Heart right ventricle (tissue), 16 donors: ENCODE results near the gene FTO. TPM values are rescaled to one million over a fixed set of nuclear protein-coding genes. Genes with fewer than 3 reads are reported as not detected.

Experiments used
- ATAC-seq, 8 donors: fragments of 200-7000 bp; cut with Tn5 transposase; one replicate each; pipeline ENCODE4 v1.9.1; 2020; ENCODE audit warnings: mild to moderate bottlenecking in 8 of 8, moderate library complexity in 8 of 8, moderate number of reproducible peaks in 1 of 8
- DNase-seq, 2 donors: peaks; one replicate each; pipeline ENCODE4 v3.0.0-alpha.2; 2020
- H3K27ac ChIP-seq, 10 donors: fragments of 200-600 bp; sonication (generic) in 2 of 10; one replicate each; pipeline versions ENCODE4 v1.5.0 to v1.8.0; 2020 to 2022; ENCODE audit warnings: mild to moderate bottlenecking in 3 of 10
- H3K27me3 ChIP-seq, 7 donors: fragments of 200-600 bp; one replicate each; pipeline ENCODE4 v1.8.0; 2021 to 2022; ENCODE audit warnings: mild to moderate bottlenecking in 2 of 7
- H3K36me3 ChIP-seq, 9 donors: fragments of 200-600 bp; sonication (generic) in 1 of 9; one replicate each; pipeline versions ENCODE4 v1.5.0 to v1.8.0; 2020 to 2022; ENCODE audit warnings: mild to moderate bottlenecking in 2 of 9
- H3K4me1 ChIP-seq, 9 donors: fragments of 200-600 bp; sonication (generic) in 1 of 9; one replicate each; pipeline versions ENCODE4 v1.5.0 to v1.8.0; 2020 to 2022; ENCODE audit warnings: mild to moderate bottlenecking in 4 of 9
- H3K4me3 ChIP-seq, 10 donors: fragments of 200-600 bp; sonication (generic) in 2 of 10; one replicate each; pipeline versions ENCODE4 v1.5.0 to v1.8.0; 2020 to 2022; ENCODE audit warnings: mild to moderate bottlenecking in 7 of 10, moderate library complexity in 2 of 10
- H3K9me3 ChIP-seq, 11 donors: fragments of 200-600 bp in 10 of 11; sonication (generic) in 2 of 11; one replicate each; pipeline versions ENCODE4 v1.5.0 to v1.8.0; 2013 to 2022; ENCODE audit warnings: mild to moderate bottlenecking in 2 of 11, control low read depth in 1 of 11, moderate library complexity in 1 of 11
- CTCF ChIP-seq, 9 donors: fragments of 200-600 bp; sonication (generic) in 2 of 9; IDR thresholded peaks; one replicate each; pipeline versions ENCODE4 v1.5.0 to v1.8.0; 2021 to 2022; ENCODE audit warnings: antibody characterized with exemption in 9 of 9, mild to moderate bottlenecking in 5 of 9, moderate library complexity in 1 of 9
- WGBS, 2 donors: extraction: QIAGEN DNeasy Blood & Tissue Kit; methylation state at CpG; one replicate each; pipeline ENCODE4 v1.1.7; 2013; ENCODE audit warnings: inconsistent platforms in 1 of 2; 5-methylcytosine and 5-hydroxymethylcytosine counted together
- intact Hi-C, 10 donors: fragments of 100-400 bp; cut with DNase I; formaldehyde crosslinking; loops; one replicate each; pipeline versions ENCODE4 v1.11.1 to v1.14.2; 2022
- polyA plus RNA-seq, 2 donors: library from polyadenylated mRNA; stranded (reverse); fragments of 200-250 nt; gene quantifications; one replicate each; pipeline ENCODE4 v1.2.3, GENCODE V29; 2013
- total RNA-seq, 10 donors: library from RNA; stranded (reverse); fragmentation: NEBNext Ultra II Directional in 3 of 10; extraction: Animal tissue kit (Norgen Biotek cat#: 25700) in 3 of 10; gene quantifications; one replicate each; pipeline versions ENCODE4 v1.2.1 to v1.2.4, GENCODE V29; 2021 to 2023
- donor health status: Arrhythmogenic right ventricular cardiomyopathy.
- donor health status: ischemic (EF 13 %, LVEDD 7.1; RV severe dilation, severe dysfunction).
- donor health status: healthy with polysubstance abuse.
- donor health status: DM: no; HTN: yes; CAD: no.
- donor health status: DM: no; HTN: no; CAD: no.
- donor health status: ischemic (EF 25% LVEDD 6.9; RV normal size, moderate dysfunction).
- donor health status: ischemic (EF 25% LVEDD 5.7; RV mildly dilated, moderate dysfunction).
- donor health status: healthy.
- donor health status: DM: yes; HTN: yes; CAD: no.
- donor health status: Ischemic cardiomyopathy.
- donor health status: ischemic (EF 35%, LVEDD 5.7; RV mildly dilated, moderate dysfunction).
- donor health status: nonischemic (EF 11% LVEDD 7.7; RV severe dilation, severe dysfunction).
- donor health status: DM: yes; HTN: yes; CAD: no.
- donor health status: PGD.
- donor health status: ischemic (EF 29% LVEDD 5.4; RV normal size, mild dysfunction).
- donor health status: nonischemic (EF 23%, LVEDD 6.1; RV moderate dilation, normal function).

Gene FTO
- total and polyA plus RNA-seq, 12 donors = 8.5 to 103 (median 90.0) TPM

GRCh38 chr16:54135361-54136275 lies 431.7 kb downstream of the FTO start:
- intact Hi-C loops = no loop called here
- WGBS, 2 donors = 77 to 78% methylated on average over 5 of the region's 5 CpGs
- no peak for TF ChIP-seq CTCF (IDR thresholded peaks at IDR 0.05)

GRCh38 chr16:54136276-54136625 lies 432.3 kb downstream of the FTO start:
- Histone ChIP-seq H3K27ac (no peak overlapping the region), H3K27me3 (no peaks in the 10 kb centered on the region), H3K9me3 (peaks cover 0 to 13% (median 0%) of the 10 kb centered on the region in 11 donors), H3K36me3 (no peaks in the 10 kb centered on the region), H3K4me3 (no peak overlapping the region), H3K4me1 (peaks cover 0 to 4% (median 0%) of the 10 kb centered on the region in 9 donors)
- TF ChIP-seq CTCF (IDR thresholded peaks at IDR 0.05) = no peak
- DNase-seq (no peak), ATAC-seq (no peak)
- WGBS, 2 donors = 83 to 87% methylated on average over 2 of the region's 2 CpGs
- intact Hi-C loops = no loop called here

More at GRCh38 chr16:54135361-54136275, 431.7 kb downstream of the FTO start:
- H3K27me3 ChIP-seq = no peaks in the 10 kb centered on the region
- DNase-seq = no peak
- no peak for ATAC-seq
- no peak overlapping the region for H3K27ac ChIP-seq
- no peak overlapping the region for H3K4me3 ChIP-seq
- H3K36me3 ChIP-seq = no peaks in the 10 kb centered on the region
- H3K9me3 ChIP-seq = peaks cover 0 to 13% (median 0%) of the 10 kb centered on the region in 11 donors
- peaks cover 0 to 4% (median 0%) of the 10 kb centered on the region in 9 donors for H3K4me1 ChIP-seq

GRCh38 chr16:54140057-54140787 lies 436.3 kb downstream of the FTO start:
- WGBS, 2 donors = 71 to 76% methylated on average over 4 of the region's 4 CpGs

More at GRCh38 chr16:54140057-54140787, 436.3 kb downstream of the FTO start:
- H3K9me3 ChIP-seq = peaks cover 0 to 13% (median 0%) of the 10 kb centered on the region in 11 donors
- no peak overlapping the region for H3K4me3 ChIP-seq
- intact Hi-C loops = loop anchor here in 1 of 10 donors (5.0 kb wide), 1 partner anchor 987 kb away; no protein-coding TSS in a partner anchor
- no peak overlapping the region for H3K27ac ChIP-seq
- H3K27me3 ChIP-seq = no peaks in the 10 kb centered on the region
- peak in 1 of 9 donors; percentile 5 for TF ChIP-seq CTCF (IDR thresholded peaks at IDR 0.05)
- H3K4me1 ChIP-seq = peaks cover 0 to 4% (median 0%) of the 10 kb centered on the region in 9 donors
- ATAC-seq = no peak
- H3K36me3 ChIP-seq = no peaks in the 10 kb centered on the region
- DNase-seq = no peak
